HCT116 (cell line): ENCODE data around the gene CCDC92B. TPM values are rescaled to one million over a fixed set of nuclear protein-coding genes. Genes with fewer than 3 reads are reported as not detected.

Experiments
- ATAC-seq: fragments of 200-7000 bp; cut with Tn5 transposase; 2 replicates; pipeline ENCODE4 v1.9.1; 2020; ENCODE audit warnings: mild to moderate bottlenecking, moderate library complexity
- BruUV-seq: library from RNA; stranded (reverse); fragments of 400-500 nt; replicated peaks from 2 replicates; lab custom pipeline; 2021; lab: Mats Ljungman, UMichigan
- CTCF ChIA-PET: fragments of 300-600 bp; sonication (Branson Sonifier 250); formaldehyde crosslinking; loops from one replicate; lab custom pipeline; 2021; ENCODE audit warnings: antibody characterized with exemption; lab: Charles Lee
- POLR2A ChIA-PET: fragments of 300-600, 350-600 bp; sonication (Branson Sonifier 250); formaldehyde crosslinking; loops from one replicate; lab custom pipeline; 2021; ENCODE audit warnings: antibody characterized with exemption; lab: Charles Lee
- RAD21 ChIA-PET, 2 experiments: fragments of 300-600 bp; sonication (Branson Sonifier 250); formaldehyde crosslinking; loops; one replicate each; lab custom pipeline; 2023; ENCODE audit warnings: low total read pairs in 2 of 2; ENCODE audit not compliant: uncharacterized antibody in 2 of 2, unreplicated experiment in 2 of 2, low non-redundant PET in 1 of 2; lab: Charles Lee
- DNase-seq: peaks from one replicate; pipeline ENCODE4 v3.0.0-alpha.2; 2010; ENCODE audit warnings: low read depth, low spot score
- H2AFZ ChIP-seq: fragments of 200-600 bp; shearing (Covaris generic), sonication (generic); 2 replicates; pipeline ENCODE4 v1.6.1; 2017; ENCODE audit warnings: low read depth, mixed run types, mixed read lengths, antibody characterized with exemption, low read length; ENCODE audit not compliant: poor library complexity, severe bottlenecking
- H3K27ac ChIP-seq: 2 replicates; pipeline ENCODE4 v1.5.1; 2012; ENCODE audit warnings: low read depth, low read length
- H3K27me3 ChIP-seq: fragments of 200-600 bp; sonication (generic); 2 replicates; pipeline ENCODE4 v1.6.1; 2016; ENCODE audit warnings: mixed run types, low read length, mixed read lengths; ENCODE audit not compliant: insufficient read depth
- H3K36me3 ChIP-seq, 2 experiments: fragments of 200-500 bp in 1 of 2; fragments of 200-600 bp in 1 of 2; sonication (Bioruptor generic) in 1 of 2; sonication (generic) in 1 of 2; 2 replicates each; pipeline versions ENCODE4 v1.5.1 to v1.6.1; 2014 to 2016; ENCODE audit warnings: low read length in 2 of 2, inconsistent platforms in 1 of 2, mixed read lengths in 1 of 2, mixed run types in 1 of 2; ENCODE audit not compliant: insufficient read depth in 2 of 2, control insufficient read depth in 1 of 2
- H3K4me1 ChIP-seq, 2 experiments: fragments of 200-600 bp in 1 of 2; sonication (generic) in 1 of 2; 2 replicates each; pipeline versions ENCODE4 v1.5.1 to v1.6.1; 2012 to 2017; ENCODE audit warnings: low read length in 2 of 2, inconsistent platforms in 1 of 2, mild to moderate bottlenecking in 1 of 2, mixed read lengths in 1 of 2, mixed run types in 1 of 2, moderate library complexity in 1 of 2; ENCODE audit not compliant: insufficient read depth in 2 of 2, control insufficient read depth in 1 of 2
- H3K4me2 ChIP-seq: fragments of 200-600 bp; sonication (generic); 2 replicates; pipeline ENCODE4 v1.6.1; 2017; ENCODE audit warnings: mixed run types, low read length, mixed read lengths
- H3K4me3 ChIP-seq, 2 experiments: fragments of 200-600 bp in 1 of 2; sonication (generic) in 1 of 2; replicated peaks in 1 of 2; 2 replicates each; pipeline ENCODE4 v1.5.1; 2011 to 2016; ENCODE audit warnings: low read length in 2 of 2, control low read depth in 1 of 2, low read depth in 1 of 2, mild to moderate bottlenecking in 1 of 2, mixed read lengths in 1 of 2, mixed run types in 1 of 2
- H3K79me2 ChIP-seq: fragments of 200-600 bp; sonication (generic); 2 replicates; pipeline ENCODE4 v1.6.1; 2017; ENCODE audit warnings: mild to moderate bottlenecking, mixed run types, low read length, moderate library complexity, mixed read lengths; ENCODE audit not compliant: insufficient read depth
- H3K9ac ChIP-seq: fragments of 200-600 bp; sonication (generic); 2 replicates; pipeline ENCODE4 v1.6.1; 2016; ENCODE audit warnings: low read length, mixed read lengths
- H3K9me2 ChIP-seq: fragments of 200-600 bp; sonication (generic), shearing (Covaris generic); 2 replicates; pipeline ENCODE4 v1.6.1; 2017; ENCODE audit warnings: mixed run types, mild to moderate bottlenecking, moderate library complexity; ENCODE audit not compliant: insufficient read depth
- H3K9me3 ChIP-seq, 2 experiments: fragments of 200-500 bp in 1 of 2; fragments of 200-600 bp in 1 of 2; sonication (Bioruptor generic) in 1 of 2; sonication (generic) in 1 of 2; 2 replicates each; pipeline ENCODE4 v1.6.1; 2014 to 2017; ENCODE audit warnings: low read length in 2 of 2, mixed read lengths in 2 of 2, inconsistent platforms in 1 of 2, low read depth in 1 of 2, mild to moderate bottlenecking in 1 of 2, mixed run types in 1 of 2, moderate library complexity in 1 of 2; ENCODE audit not compliant: control insufficient read depth in 1 of 2, insufficient read depth in 1 of 2
- H4K20me1 ChIP-seq: fragments of 200-600 bp; sonication (generic), shearing (Covaris generic); 2 replicates; pipeline ENCODE4 v1.6.1; 2017; ENCODE audit warnings: mixed run types, mild to moderate bottlenecking, moderate library complexity; ENCODE audit not compliant: insufficient read depth
- ATF3 ChIP-seq: IDR thresholded peaks from 2 replicates; pipeline ENCODE4 v1.6.1; 2012
- CBX3 ChIP-seq: IDR thresholded peaks from 2 replicates; pipeline ENCODE4 v1.6.1; 2012; ENCODE audit warnings: low read depth
- CEBPB ChIP-seq: IDR thresholded peaks from 2 replicates; pipeline ENCODE4 v1.6.1; 2012; ENCODE audit warnings: low read depth
- EGR1 ChIP-seq: IDR thresholded peaks from 2 replicates; pipeline ENCODE4 v1.6.1; 2012; ENCODE audit warnings: low read depth
- ELF1 ChIP-seq: IDR thresholded peaks from 2 replicates; pipeline ENCODE4 v1.6.1; 2012; ENCODE audit warnings: low read depth, borderline replicate concordance
- EZH2 ChIP-seq: fragments of 200-600 bp; sonication (generic); IDR thresholded peaks from 2 replicates; pipeline ENCODE4 v1.6.1; 2017; ENCODE audit warnings: antibody characterized with exemption, mixed run types
- EZH2phosphoT487 ChIP-seq: fragments of 200-600 bp; IDR thresholded peaks from 2 replicates; pipeline ENCODE4 v1.6.1; 2018; ENCODE audit warnings: antibody characterized with exemption, borderline replicate concordance
- FOSL1 ChIP-seq: IDR thresholded peaks from 2 replicates; pipeline ENCODE4 v1.6.1; 2012; ENCODE audit warnings: low read depth
- JUND ChIP-seq: IDR thresholded peaks from 2 replicates; pipeline ENCODE4 v1.6.1; 2012
- POLR2AphosphoS5 ChIP-seq: IDR thresholded peaks from 2 replicates; pipeline ENCODE4 v1.6.1; 2011; ENCODE audit warnings: mild to moderate bottlenecking, low read depth, low read length, moderate library complexity
- REST ChIP-seq: IDR thresholded peaks from 2 replicates; pipeline ENCODE4 v1.6.1; 2012; ENCODE audit warnings: low read depth
- SIN3A ChIP-seq: IDR thresholded peaks from 2 replicates; pipeline ENCODE4 v1.6.1; 2012; ENCODE audit warnings: low read depth
- SP1 ChIP-seq: IDR thresholded peaks from 2 replicates; pipeline ENCODE4 v1.6.1; 2012; ENCODE audit warnings: low read depth
- SRF ChIP-seq: IDR thresholded peaks from 2 replicates; pipeline ENCODE4 v1.6.1; 2012; ENCODE audit warnings: low read depth
- TCF7L2 ChIP-seq: IDR thresholded peaks from 2 replicates; pipeline ENCODE4 v1.7.0; 2011; ENCODE audit warnings: borderline replicate concordance, inconsistent platforms; ENCODE audit not compliant: insufficient read depth, insufficient read length; ENCODE audit errors: extremely low read depth
- YY1 ChIP-seq: IDR thresholded peaks from 2 replicates; pipeline ENCODE4 v1.6.1; 2011; ENCODE audit warnings: low read length, low read depth, moderate library complexity, mild to moderate bottlenecking; ENCODE audit not compliant: insufficient replicate concordance; ENCODE audit errors: extremely low read depth
- ZBTB33 ChIP-seq: IDR thresholded peaks from 2 replicates; pipeline ENCODE4 v1.6.1; 2011; ENCODE audit warnings: mild to moderate bottlenecking, low read length, moderate library complexity; ENCODE audit not compliant: insufficient replicate concordance; ENCODE audit errors: extremely low read depth
- ZFX ChIP-seq: fragments of 450-650 bp; IDR thresholded peaks from 2 replicates; pipeline ENCODE4 v1.6.1; 2017
- ZNF274 ChIP-seq: fragments of 200-500 bp; sonication (Bioruptor generic); IDR thresholded peaks from 2 replicates; pipeline ENCODE4 v1.6.1; 2014; ENCODE audit warnings: mild to moderate bottlenecking, low read depth, low read length, inconsistent platforms
- intact Hi-C: fragments of 100-400 bp; cut with micrococcal nuclease; formaldehyde crosslinking; loops from 2 replicates; pipeline ENCODE4 v1.10.0; 2022
- total RNA-seq: library from RNA; stranded (reverse); gene quantifications from one replicate; pipeline ENCODE4 v1.2.1, GENCODE V29; 2021; ENCODE audit not compliant: unreplicated experiment
- TF ChIP-seq, protein P1 (sequence below): IDR thresholded peaks from 2 replicates; pipeline ENCODE4 v1.6.1; 2012

The CCDC92B gene
- total RNA-seq, 1 experiment from 2014 or later = 0.17 TPM

GRCh38 chr17:2789700-2790099 lies 40.2 kb upstream of the CCDC92B start:
- H3K27me3 ChIP-seq = no peaks in the 10 kb centered on the region
- no peak for DNase-seq
- TF ChIP-seq EZH2phosphoT487 = no peak
- TF ChIP-seq SP1 = no peak
- no peak for TF ChIP-seq ATF3
- TF ChIP-seq ZNF274 = no peak
- TF ChIP-seq TCF7L2 = no peak
- TF ChIP-seq POLR2AphosphoS5 = no peak
- TF ChIP-seq JUND = no peak
- no peak for TF ChIP-seq ZFX
- no peak for TF ChIP-seq ZBTB33
- no peak for TF ChIP-seq SRF
- TF ChIP-seq, protein P1, sequence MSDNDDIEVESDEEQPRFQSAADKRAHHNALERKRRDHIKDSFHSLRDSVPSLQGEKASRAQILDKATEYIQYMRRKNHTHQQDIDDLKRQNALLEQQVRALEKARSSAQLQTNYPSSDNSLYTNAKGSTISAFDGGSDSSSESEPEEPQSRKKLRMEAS = no peak
- no peak for TF ChIP-seq EGR1
- TF ChIP-seq REST = no peak
- no peak for TF ChIP-seq ELF1
- TF ChIP-seq YY1 = no peak
- TF ChIP-seq FOSL1 = no peak
- TF ChIP-seq CBX3 = no peak
- TF ChIP-seq SIN3A = no peak
- no peak for TF ChIP-seq CEBPB
- no peak for TF ChIP-seq EZH2
- no peak overlapping the region for H3K9ac ChIP-seq
- POLR2A ChIA-PET = no interaction called here
- RAD21 ChIA-PET = no interaction called here
- H3K9me3 ChIP-seq = no peaks in the 10 kb centered on the region
- peaks cover 8 to 18% of the 10 kb centered on the region in 2 experiments for H3K4me1 ChIP-seq
- H3K9me2 ChIP-seq = no peaks in the 10 kb centered on the region
- CTCF ChIA-PET = interaction anchor here (1.2 to 1.3 kb wide), 2 partner anchors 8 to 38 kb away, joined by 3 to 4 read pairs; no protein-coding TSS in a partner anchor
- H3K4me3 ChIP-seq = no peak overlapping the region
- no TSS peak for BruUV-seq
- no peaks in the 10 kb centered on the region for H3K79me2 ChIP-seq
- H3K27ac ChIP-seq = no peak overlapping the region
- H3K36me3 ChIP-seq = no peaks in the 10 kb centered on the region
- no peak overlapping the region for H2AFZ ChIP-seq
- ATAC-seq = no peak
- no peak overlapping the region for H3K4me2 ChIP-seq
- intact Hi-C loops = no loop called here
- no peaks in the 10 kb centered on the region for H4K20me1 ChIP-seq
